GM21423 (cell line): Measurements from ENCODE around the gene FBXO7.
A peak's percentile ranks its signal among the peaks of the same experiment; 100 is the strongest.
"Not testable (repeated sequence)": the region's sequence is repeated elsewhere in the genome, so short reads cannot be mapped to it uniquely, and the experiment has no call there.

Experiments
- ATAC-seq: cut with Tn5 transposase; IDR thresholded peaks from one replicate; pipeline ENCODE4 v1.9.1; 2021; ENCODE audit warnings: mild to moderate bottlenecking, moderate library complexity; ENCODE audit not compliant: unreplicated experiment

FBXO7 gene

GRCh38 chr22:32474635-32475467 is at the start of gene FBXO7:
Gene FBXO7 (plus strand): TSS chr22:32474811. CDS start chr22:32475003, 192 bp downstream.
- ATAC-seq = peak; percentile 58

GRCh38 chr22:32426881-32427280 is 47.7 kb upstream of the FBXO7 start:
- no peak for ATAC-seq

GRCh38 chr22:32430352-32430751 is 44.3 kb upstream of the FBXO7 start:
- no peak for ATAC-seq

GRCh38 chr22:32444068-32444467 is 30.5 kb upstream of the FBXO7 start:
- no peak for ATAC-seq

GRCh38 chr22:32446321-32446720 is 28.3 kb upstream of the FBXO7 start:
- ATAC-seq = no peak

GRCh38 chr22:32448980-32449379 is 25.6 kb upstream of the FBXO7 start:
- ATAC-seq = no peak

- no peak for ATAC-seq
These were observed 17.6 kb upstream of the FBXO7 start for GRCh38 chr22:32457031-32457430.

- no peak for ATAC-seq
These were observed 12.2 kb upstream of the FBXO7 start for GRCh38 chr22:32462452-32462851.

GRCh38 chr22:32465661-32466060 is 8.9 kb upstream of the FBXO7 start:
- no peak for ATAC-seq

GRCh38 chr22:32466496-32466895 is 8.1 kb upstream of the FBXO7 start:
- ATAC-seq = no peak

GRCh38 chr22:32469799-32470212 is 4.8 kb upstream of the FBXO7 start:
- no peak for ATAC-seq

- no peak for ATAC-seq
These were observed 1.1 kb upstream of the FBXO7 start for GRCh38 chr22:32473388-32473952.

- ATAC-seq = peak; percentile 7
These were observed 928 bp downstream of the FBXO7 start for GRCh38 chr22:32475468-32476010.

GRCh38 chr22:32476281-32477195 is 1.9 kb downstream of the FBXO7 start:
- ATAC-seq = no peak

GRCh38 chr22:32477596-32477995 is 3.0 kb downstream of the FBXO7 start:
- no peak for ATAC-seq

- ATAC-seq = not testable (repeated sequence)
These were observed 3.9 kb downstream of the FBXO7 start for GRCh38 chr22:32478552-32478951.

GRCh38 chr22:32478994-32479393 is 4.4 kb downstream of the FBXO7 start:
- no peak for ATAC-seq

- no peak for ATAC-seq
These were observed 5.6 kb downstream of the FBXO7 start for GRCh38 chr22:32480238-32480637.

- ATAC-seq = peak; percentile 45
These were observed 8.1 kb downstream of the FBXO7 start for GRCh38 chr22:32482708-32483107.

GRCh38 chr22:32486656-32487390 is 12.2 kb downstream of the FBXO7 start:
- no peak for ATAC-seq
